KMS-11 (cell line): ENCODE data around the gene SPC24.

ENCODE experiments used
- H2AFZ ChIP-seq: fragments of 200-600 bp; sonication (generic); 2 replicates; pipeline ENCODE4 v1.6.1; 2016; ENCODE audit warnings: antibody characterized with exemption, mixed run types, low read depth
- H3K27ac ChIP-seq: fragments of 200-600 bp; sonication (generic); 2 replicates; pipeline ENCODE4 v1.6.1; 2016; ENCODE audit warnings: mild to moderate bottlenecking, mixed run types
- H3K27me3 ChIP-seq: fragments of 200-600 bp; sonication (generic); 2 replicates; pipeline ENCODE4 v1.6.1; 2017; ENCODE audit warnings: mild to moderate bottlenecking, low read depth, mixed run types, moderate library complexity; ENCODE audit not compliant: insufficient read depth
- H3K36me3 ChIP-seq: fragments of 200-600 bp; sonication (generic); 2 replicates; pipeline ENCODE4 v1.6.1; 2017; ENCODE audit warnings: mild to moderate bottlenecking, mixed run types; ENCODE audit not compliant: insufficient read depth
- H3K4me1 ChIP-seq: fragments of 200-600 bp; sonication (generic); 2 replicates; pipeline ENCODE4 v1.6.1; 2016; ENCODE audit warnings: mild to moderate bottlenecking, low read depth, mixed run types; ENCODE audit not compliant: poor library complexity, severe bottlenecking
- H3K4me2 ChIP-seq: fragments of 200-600 bp; sonication (generic); 2 replicates; pipeline ENCODE4 v1.7.0; 2016; ENCODE audit warnings: mild to moderate bottlenecking, mixed run types
- H3K4me3 ChIP-seq: fragments of 200-600 bp; sonication (generic); IDR thresholded peaks from 2 replicates; pipeline ENCODE4 v1.6.1; 2017; ENCODE audit warnings: low read depth, low read length, mixed read lengths; ENCODE audit not compliant: insufficient read depth
- H3K79me2 ChIP-seq: fragments of 200-600 bp; sonication (generic); 2 replicates; pipeline ENCODE4 v1.6.1; 2016; ENCODE audit warnings: low read depth, mixed run types; ENCODE audit not compliant: insufficient read depth
- H3K9ac ChIP-seq: fragments of 200-600 bp; sonication (generic); 2 replicates; pipeline ENCODE4 v1.6.1; 2016; ENCODE audit warnings: mild to moderate bottlenecking, mixed run types
- H4K20me1 ChIP-seq: fragments of 200-600 bp; sonication (generic); 2 replicates; pipeline ENCODE4 v1.6.1; 2016; ENCODE audit warnings: mild to moderate bottlenecking, mixed run types; ENCODE audit not compliant: insufficient read depth
- CTCF ChIP-seq: fragments of 200-600 bp; sonication (generic); conservative IDR thresholded peaks from 2 replicates; pipeline ENCODE4 v1.6.1; 2017; ENCODE audit warnings: low read depth, mild to moderate bottlenecking, antibody characterized with exemption, low read length, moderate library complexity, mixed read lengths

The SPC24 gene

GRCh38 chr19:11196406-11197287 lies 41.1 kb upstream of the SPC24 start:
- no peaks in the 10 kb centered on the region for H3K36me3 ChIP-seq
- H3K4me1 ChIP-seq: peaks cover 6% of the 10 kb centered on the region
- H3K79me2 ChIP-seq: no peaks in the 10 kb centered on the region
- no peak overlapping the region for H3K27ac ChIP-seq
- no peaks in the 10 kb centered on the region for H3K27me3 ChIP-seq
- TF ChIP-seq CTCF: no peak
- H3K4me3 ChIP-seq: no peak overlapping the region
- H2AFZ ChIP-seq: peak overlapping the region; percentile 71; the same call in 1 of the 2 replicates
- H3K4me2 ChIP-seq: peak overlapping the region; percentile 60
- H4K20me1 ChIP-seq: no peaks in the 10 kb centered on the region
- no peak overlapping the region for H3K9ac ChIP-seq

GRCh38 chr19:11195681-11196080 lies 40.1 kb upstream of the SPC24 start:
- no peak for TF ChIP-seq CTCF
- H3K4me2 ChIP-seq: no peak overlapping the region
- H3K4me3 ChIP-seq: no peak overlapping the region
- H3K79me2 ChIP-seq: no peaks in the 10 kb centered on the region
- no peak overlapping the region for H3K9ac ChIP-seq
- H3K27ac ChIP-seq: no peak overlapping the region
- peaks cover 6% of the 10 kb centered on the region for H3K4me1 ChIP-seq
- no peaks in the 10 kb centered on the region for H3K27me3 ChIP-seq
- no peaks in the 10 kb centered on the region for H4K20me1 ChIP-seq
- no peaks in the 10 kb centered on the region for H3K36me3 ChIP-seq
- no peak overlapping the region for H2AFZ ChIP-seq

- Histone ChIP-seq H3K27ac (no peak overlapping the region), H3K36me3 (no peaks in the 10 kb centered on the region), H2AFZ (no peak overlapping the region), H3K9ac (no peak overlapping the region), H3K27me3 (no peaks in the 10 kb centered on the region), H3K79me2 (no peaks in the 10 kb centered on the region), H3K4me1 (peaks cover 6% of the 10 kb centered on the region), H3K4me3 (no peak overlapping the region), H3K4me2 (no peak overlapping the region), H4K20me1 (no peaks in the 10 kb centered on the region)
- no peak for TF ChIP-seq CTCF
Measured at GRCh38 chr19:11194656-11195558, 39.3 kb upstream of the SPC24 start.

- no peak overlapping the region for H3K4me3 ChIP-seq
- H3K4me2 ChIP-seq: no peak overlapping the region
- no peak overlapping the region for H3K27ac ChIP-seq
Measured at GRCh38 chr19:11194173-11194572, 38.6 kb upstream of the SPC24 start.

More at GRCh38 chr19:11194173-11194572, 38.6 kb upstream of the SPC24 start:
- Histone ChIP-seq H3K36me3 (no peaks in the 10 kb centered on the region), H3K27me3 (no peaks in the 10 kb centered on the region), H2AFZ (no peak overlapping the region), H3K79me2 (no peaks in the 10 kb centered on the region), H4K20me1 (no peaks in the 10 kb centered on the region), H3K9ac (no peak overlapping the region), H3K4me1 (peaks cover 6% of the 10 kb centered on the region)
- no peak for TF ChIP-seq CTCF
